NCI-H187 treated with DMSO at 0.1 percent for 48 hours (cell line): ENCODE results near the gene SLC6A9.

ENCODE experiments used
- DNase-seq: peaks from one replicate; lab custom pipeline; 2025; lab: John Stamatoyannopoulos, UW

SLC6A9 gene

DNA sequence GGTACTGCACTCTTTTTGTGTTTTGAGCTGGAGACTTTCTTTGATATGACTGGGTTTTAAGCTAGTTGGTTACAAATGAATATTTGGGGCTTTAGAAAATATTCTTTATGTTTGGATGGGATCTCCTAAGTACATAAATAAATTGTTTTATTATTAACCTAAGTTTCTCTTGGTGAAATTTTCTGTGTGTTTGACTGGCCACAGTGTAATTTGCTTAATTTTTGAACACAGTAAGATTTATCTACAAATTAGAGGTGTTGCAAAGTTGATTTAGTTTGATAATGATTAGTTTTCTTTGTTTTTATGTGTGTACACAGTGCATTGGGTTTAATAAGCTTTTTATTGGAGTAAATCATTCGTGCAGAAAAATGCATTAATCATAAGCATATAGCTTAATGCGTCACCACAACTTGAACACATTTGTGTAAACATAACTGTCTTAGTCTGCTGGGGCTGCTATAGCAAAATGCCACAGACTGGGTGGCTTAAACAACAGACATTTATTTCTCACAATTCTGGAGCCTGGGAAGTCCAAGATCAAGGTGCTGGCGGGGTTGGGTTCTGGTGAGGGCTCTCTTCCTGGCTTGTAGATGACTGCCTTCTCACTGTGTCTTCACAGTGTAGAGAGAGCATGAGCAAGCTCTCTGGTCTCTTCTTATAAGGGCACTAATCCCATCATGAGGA is 17.4 kb upstream of the SLC6A9 start:
- DNase-seq = no peak

DNA sequence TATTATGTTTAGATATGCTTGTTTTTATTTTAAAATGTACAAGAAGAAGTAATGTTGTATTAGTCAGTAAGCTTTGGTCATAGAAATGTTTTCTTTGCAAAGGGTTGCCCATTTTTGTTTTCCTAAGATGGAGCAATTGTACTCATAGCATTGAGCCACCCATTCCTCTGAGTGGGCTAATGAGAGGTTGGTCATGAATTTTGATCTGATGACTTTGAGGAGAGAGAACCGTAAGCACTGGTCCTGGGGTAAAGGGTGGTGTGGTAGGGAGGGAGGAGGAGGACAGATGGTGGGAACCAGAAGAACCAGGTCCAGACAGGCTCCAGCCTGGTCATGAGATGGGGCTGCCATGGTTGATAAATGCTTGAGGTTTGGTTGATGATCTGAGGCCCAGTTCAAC is 15.9 kb upstream of the SLC6A9 start:
- DNase-seq = no peak

DNA sequence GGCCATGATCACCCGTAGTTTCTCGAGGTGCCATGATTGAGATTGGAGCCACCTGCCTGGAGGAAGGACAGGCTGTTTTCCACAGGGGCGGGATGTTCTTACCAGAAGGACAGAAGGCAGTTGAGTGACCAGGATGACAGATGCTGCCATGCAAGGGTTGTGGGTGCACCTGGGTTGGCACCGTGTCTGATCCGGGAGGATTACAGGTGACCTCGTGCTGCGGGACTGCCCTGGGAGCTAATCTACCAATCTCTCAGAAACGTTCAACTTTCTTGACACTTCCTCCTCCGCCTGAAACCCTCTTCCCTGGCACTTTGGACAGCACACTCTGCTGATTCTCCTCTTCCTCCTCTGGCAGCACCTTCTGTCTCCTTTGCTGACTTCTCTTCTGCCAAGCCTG is 13.8 kb upstream of the SLC6A9 start:
- DNase-seq = no peak

DNA sequence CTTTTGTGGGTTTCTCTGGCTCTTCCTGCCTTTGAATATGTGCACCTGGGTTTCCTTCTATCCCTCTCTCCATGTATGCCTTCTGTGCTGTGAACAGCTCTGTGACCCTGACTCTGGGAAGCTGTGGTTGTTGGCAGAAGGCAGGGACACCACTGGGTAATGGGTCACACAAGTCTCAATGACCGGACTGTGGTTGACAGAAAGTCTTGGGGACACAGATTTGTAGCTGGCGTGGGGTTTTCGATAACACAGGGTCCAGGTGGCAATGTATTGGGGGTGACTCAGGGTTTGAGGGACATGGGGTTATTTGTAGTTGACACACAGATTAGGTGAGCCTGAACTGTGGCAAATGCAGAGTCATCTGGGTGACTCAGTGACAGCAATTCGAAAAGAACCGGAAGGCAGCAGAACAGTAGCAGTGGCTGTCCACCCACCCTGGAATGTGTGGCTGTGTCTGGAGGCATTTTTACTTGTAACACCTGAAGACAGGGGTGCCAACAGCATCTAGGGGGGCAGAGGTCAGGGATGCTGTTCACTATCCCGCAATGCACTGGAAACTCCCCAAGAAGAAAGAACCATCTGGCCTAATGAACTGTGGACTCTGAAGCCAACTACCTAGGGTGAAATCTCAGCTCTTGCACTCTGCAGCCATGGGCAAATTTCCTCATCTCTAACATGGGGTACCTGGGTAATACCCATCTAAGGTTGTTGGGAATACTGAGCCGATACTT is 13.0 kb upstream of the SLC6A9 start:
- DNase-seq = no peak

DNA sequence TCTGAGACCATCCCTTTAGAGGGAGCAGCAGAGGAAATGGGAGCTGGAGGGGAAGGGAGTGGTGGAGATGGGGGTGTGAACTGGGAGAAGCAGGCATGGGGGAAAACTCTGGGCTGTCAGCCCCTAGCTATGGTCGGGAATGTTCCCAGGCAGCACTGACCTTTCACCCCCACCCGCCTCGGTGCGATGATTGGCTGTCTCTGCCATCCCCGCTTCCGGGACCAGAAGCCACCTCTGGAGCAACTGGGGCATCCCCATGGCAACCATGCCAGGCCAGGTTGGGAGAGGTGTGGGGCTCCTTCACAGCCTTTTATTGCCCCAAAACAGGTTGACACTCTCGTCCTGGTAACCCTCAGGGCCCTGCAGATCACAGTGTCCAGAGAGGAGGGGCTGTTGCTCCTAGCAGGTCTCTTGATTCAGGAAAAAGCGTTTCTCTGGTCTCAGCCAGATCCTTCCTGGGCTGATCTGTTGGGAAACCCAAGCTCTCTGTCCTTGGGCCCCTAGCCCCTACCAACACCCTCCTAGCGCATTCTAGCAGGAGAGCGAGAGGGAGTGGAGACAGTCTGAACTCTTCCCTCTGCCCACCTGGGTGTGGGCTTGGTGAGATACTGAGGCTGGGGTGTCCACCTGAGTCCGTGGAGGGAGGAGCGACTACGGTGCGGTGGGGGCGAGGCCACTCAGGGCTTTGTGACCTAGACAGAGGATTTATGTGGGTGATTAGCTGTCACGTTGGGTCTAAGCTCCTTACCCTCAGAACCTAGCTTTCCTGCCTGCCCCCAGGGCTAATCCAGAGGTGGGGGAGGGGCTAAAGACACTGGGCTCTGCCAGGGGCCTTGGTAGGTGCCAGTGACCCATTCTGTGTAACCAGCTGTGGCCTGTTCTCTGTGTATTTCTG is 12.2 kb upstream of the SLC6A9 start:
- no peak for DNase-seq

DNA sequence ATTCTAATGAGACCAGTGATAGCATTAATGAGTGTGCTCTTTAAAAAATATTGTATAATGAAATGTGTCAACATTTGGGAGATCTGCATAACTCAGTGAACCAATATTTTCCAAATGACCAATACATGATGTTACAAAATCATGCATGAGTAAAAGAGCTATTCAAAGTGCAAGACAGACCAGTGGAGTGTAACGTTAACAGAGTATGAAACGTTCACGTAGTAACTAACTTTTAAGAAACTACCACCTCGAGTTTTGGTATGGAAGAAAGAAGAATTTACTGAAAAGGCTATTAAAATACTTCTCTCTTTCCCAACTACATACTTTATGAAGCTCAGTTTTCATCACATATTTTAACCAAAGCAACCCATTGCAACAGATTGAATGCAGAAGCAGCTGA is 9.6 kb upstream of the SLC6A9 start:
- DNase-seq = no peak

DNA sequence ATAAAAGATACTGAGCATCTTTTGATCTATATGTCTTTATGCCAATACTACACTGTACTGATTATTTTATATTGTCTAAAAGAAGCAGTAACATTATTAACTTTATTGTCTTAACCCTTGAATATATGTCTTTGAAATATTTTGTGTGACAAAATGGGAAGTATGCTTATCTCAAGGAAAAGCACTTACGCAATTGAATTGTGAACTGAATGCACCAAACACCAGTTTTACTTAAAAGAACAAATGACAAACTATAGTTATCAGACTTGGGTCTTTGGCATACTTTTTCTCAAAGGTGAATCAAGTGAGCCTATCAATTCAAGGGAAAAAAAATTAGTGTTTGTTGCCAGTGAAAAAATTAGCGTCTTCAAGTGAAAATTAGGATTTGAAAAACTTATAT is 9.2 kb upstream of the SLC6A9 start:
- no peak for DNase-seq

DNA sequence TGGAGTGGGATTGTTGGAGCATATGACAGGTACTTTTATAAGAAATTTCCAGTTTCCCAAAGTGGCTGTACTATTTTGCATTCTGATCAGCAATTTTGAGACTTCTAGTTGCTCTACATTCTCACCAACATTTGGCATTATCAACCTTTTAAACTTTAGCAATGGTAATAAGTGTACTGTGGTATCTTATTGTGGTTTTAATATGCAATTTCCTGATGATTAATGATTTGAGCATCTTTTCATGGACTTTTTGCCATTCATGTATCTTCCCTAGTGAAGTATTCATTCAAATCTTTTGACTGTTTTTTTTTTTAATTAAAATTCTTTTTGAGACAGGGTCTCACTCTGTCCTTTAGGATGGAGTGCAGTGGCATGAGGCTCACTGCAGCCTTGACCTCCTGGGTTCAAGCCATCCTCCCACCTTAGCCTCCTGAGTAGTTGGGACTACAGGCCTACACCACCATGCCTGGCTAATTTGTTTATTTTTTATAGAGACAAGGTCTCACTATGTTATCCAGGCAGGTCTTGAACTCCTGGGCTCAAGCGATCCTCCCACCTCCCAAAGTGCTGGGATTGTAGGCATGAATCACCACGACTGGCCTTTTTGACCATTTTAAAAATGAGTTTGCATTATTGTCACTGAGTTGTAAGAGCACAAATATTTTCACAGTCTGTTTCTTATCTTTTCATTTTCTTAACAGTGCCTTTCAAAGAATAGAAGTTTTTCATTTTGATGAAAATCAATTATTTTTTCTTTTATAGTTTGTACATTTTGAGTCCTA is 7.8 kb upstream of the SLC6A9 start:
- no peak for DNase-seq

DNA sequence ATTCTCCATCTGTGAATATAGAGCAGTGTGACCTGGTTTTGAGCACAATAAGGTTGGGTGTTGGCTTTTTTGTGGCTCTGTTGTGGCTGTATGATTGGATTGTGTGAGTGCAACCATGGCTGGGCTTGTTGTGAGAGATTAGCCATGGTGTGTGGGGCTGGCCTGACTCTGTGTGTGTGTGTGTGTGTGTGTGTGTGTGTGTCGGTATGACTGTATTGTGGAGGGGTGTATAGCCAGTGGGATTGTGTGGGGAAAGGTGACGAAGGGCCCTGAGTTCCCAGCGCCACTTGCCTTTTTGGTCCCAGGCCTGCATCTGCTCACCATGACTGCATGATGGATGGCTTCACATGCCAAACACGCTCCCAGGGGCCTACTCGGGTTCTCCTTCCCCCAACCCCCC is 5.9 kb upstream of the SLC6A9 start:
- DNase-seq = no peak

DNA sequence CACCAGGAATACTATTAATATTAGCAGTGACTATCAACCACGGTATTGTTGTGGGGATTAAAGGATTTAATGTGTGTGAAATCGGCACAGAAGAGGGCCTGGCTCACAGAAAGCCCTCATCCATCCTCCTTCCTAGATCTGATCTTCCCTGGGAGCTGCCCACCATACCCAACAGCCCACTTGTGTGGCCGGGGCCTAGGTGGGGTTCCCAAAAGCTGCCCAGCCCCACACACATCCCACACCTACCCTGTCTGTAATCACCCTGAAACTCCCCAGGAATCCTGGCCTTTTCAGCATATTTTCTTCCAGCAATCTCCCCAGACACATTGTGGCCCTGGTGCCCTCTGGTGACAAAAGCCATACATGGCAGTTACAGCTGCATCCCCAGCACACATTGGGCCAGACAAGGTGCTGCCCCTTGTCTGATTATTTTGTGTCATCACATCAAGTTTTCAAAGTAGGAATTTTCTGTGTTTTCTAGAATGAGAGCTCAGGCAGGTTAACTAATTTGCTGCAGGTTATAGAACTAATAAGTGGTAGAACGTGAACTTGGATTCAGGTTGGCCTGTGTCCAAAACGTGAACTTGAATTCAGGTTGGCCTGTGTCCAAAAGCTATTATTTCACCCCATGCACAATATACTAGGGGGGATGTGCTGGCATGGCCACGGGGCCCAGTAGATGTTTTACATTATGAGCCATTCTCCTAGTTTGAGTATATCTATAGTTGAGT is 5.3 kb upstream of the SLC6A9 start:
- DNase-seq = peak; percentile 14

DNA sequence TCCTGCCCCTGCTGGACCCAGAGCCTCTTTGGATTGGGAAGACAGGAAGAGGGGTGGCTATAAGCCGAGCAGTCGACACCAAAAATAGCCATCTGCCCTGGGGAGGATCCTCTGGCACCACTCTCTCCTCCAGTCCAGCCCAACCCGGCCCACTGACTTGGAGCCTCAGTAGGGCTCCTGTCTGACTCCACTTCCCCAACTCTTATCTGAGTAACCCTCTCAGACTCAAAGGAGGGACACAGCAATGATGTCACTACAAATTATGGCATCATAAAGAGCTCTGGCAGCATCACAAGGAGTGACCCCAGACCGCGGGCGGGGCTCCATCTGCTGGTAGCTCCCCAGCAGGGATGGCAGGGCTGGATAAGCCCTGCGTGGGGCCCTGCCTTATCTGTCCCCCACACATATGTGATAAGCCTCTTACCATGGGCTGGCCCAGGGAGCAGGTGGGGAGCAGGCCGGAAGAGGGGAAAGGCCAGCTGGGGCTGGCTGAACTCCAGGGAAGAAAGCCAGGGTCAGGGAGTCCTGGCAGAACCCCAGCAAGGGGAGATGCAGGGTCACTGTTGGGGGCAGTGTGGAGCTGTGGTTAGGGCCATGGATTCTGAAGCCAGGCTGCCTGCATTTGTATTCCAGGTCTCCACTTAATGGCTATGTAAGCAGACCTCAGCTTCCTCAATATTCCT is 4.6 kb upstream of the SLC6A9 start:
- no peak for DNase-seq

DNA sequence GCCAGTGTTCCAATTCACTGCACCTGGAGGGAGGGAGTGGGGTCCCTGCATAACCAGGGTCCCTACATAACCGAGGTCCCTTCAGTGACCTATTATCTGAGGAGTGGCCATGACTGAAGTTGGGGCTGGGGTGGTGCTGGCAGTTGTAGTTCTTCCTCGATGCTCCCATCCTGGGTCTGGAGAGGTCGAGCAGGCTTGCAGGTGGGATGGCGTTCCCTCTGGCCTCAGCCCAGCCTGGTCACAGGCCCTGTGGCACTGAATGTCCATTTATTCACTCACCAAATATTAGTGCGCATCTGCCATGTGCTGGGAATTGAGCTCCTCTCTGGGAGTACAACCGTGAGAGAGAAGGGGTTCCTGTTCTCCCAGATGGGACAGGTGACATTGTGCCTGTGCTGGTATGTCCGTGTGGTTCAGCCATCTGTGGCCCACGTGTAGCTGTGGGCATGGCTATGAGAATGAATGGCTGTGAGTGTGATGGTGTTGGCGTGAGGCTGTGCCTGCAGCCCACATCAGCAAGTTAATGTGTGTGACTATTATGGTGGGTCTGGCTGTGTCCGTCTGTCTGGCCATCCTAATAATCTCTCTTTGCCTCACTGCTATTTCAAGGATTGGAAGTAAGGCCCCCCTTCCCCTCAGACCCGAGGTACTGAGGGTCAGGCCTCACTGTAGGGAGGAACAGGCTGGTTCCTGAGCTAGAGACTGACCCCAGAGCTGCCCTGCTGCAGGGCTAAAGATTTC is 3.9 kb upstream of the SLC6A9 start:
- no peak for DNase-seq

DNA sequence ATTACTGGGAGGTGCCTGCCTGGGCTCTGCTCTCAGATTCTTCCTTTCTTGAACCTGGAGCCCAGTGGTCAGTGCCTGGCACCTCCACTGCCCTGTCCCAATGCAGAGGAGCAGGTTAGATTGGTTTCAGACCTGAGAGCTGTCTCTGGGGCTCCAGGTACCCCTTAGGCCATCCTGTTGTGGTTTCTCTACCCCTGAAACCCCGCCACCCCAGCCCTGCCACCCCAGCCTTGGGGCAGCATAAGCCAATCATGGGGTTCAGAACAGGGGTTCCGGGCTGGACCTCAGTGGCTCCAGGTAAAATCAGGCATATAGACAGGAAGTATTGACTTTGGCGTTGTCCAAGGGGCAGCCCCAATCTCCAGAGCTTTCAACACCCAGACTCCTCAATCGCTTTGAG is 3.2 kb upstream of the SLC6A9 start:
- no peak for DNase-seq

DNA sequence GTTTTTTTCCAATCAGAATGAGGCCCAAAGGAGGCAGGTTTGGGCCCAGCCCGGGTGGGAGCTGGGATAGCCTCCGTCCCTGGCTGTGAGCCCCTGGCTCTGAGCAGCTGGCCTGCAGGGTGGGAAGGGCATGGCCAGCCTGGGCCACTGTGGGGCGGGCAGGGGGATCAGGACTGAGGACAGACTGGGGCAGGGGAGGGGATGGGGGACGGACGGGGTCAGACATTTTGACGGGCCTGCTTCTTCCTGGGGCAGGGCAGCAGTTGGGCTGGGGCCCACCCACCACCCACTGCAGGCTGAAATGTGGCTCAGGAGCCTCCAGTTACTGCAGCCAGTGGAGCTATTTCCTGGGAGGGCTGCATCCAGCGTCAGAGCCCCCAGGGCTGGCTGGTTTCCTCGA is 2.5 kb upstream of the SLC6A9 start:
- DNase-seq = no peak

DNA sequence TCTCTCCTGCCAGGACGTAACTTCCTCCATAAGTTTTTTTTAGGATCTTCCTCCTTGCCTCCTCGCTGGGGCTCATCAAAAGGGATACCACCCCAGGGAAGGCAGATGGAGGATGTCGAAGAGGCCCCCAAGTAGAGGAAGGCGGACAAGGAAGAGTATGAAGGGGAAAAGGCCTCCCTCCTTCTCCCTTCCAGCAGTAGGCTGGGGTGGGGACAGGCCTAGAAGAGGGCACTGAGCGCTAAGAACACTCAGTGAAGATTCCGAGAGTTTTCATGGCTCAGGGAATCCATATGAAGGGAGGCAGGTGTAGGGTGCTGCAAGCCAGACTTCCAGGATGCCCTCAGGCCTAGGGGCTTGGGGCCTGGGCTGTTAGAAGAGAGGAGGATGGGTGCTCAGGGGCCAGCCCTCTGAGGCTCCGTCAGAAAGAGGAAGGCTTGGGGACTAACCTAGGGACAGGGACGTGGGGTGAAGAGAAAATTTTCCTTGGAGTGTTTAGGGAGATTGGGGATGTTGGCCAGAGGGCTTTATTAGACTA is 1.8 kb upstream of the SLC6A9 start:
- DNase-seq = no peak

DNA sequence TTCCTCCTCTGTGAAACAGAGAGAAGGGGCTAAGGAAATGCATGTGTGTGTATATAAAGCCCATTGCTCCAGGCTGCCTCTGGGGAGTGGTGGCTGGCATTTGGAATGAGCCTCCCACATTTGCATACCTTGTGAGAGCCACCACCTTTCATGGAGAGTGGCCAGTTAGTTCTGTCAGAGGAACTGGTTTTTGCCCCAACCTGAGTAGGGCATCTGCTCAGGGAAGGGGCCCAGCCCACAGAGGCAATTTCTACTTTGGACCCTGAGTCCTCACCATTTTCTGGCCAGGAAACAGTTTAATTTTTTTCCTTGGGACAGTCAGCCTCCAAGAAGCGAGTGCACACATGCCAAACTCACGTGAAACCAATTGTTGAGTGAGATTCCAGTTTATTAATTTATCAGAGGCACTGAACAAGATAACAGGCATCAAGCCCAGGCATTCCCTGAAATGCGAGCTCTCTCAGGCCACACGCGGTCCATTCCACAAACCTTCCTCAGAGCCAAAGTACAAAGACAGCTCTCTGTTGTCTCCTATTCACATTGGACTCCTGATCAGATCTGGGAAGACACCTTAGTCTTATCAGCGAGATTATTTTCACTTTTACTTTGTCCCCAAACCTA is 1.0 kb upstream of the SLC6A9 start:
- DNase-seq = no peak

DNA sequence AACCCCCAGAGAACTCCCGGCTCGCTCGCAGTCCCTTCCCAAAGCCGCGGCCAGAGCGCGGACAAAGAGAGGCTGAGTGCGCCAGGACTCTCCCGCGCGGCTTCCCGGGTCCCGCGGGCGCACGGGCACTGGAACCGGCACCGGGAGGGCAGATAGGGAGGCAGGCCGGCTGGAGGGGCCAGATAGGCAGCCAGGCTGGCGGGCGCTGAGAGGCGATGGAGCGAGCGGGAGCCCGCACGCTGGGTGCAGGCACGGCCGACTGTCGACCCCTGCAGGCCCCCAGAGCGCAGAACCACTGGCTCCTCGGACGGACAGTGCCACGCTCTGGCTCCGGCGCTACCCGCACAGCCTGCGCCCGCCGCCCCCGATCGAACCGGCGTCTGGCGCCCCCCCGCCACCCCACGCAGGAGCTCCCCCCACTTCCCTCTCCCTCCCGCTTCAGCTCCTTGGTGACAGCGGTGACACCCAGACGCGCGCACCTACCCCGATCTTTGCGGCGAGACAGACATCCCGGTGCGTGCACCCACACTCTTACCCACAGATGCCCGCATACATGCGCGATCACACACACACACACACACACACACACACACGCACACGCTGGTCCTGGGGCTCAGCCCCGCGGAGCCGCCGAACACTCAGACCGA is 534 bp downstream of the SLC6A9 start:
- DNase-seq = no peak

DNA sequence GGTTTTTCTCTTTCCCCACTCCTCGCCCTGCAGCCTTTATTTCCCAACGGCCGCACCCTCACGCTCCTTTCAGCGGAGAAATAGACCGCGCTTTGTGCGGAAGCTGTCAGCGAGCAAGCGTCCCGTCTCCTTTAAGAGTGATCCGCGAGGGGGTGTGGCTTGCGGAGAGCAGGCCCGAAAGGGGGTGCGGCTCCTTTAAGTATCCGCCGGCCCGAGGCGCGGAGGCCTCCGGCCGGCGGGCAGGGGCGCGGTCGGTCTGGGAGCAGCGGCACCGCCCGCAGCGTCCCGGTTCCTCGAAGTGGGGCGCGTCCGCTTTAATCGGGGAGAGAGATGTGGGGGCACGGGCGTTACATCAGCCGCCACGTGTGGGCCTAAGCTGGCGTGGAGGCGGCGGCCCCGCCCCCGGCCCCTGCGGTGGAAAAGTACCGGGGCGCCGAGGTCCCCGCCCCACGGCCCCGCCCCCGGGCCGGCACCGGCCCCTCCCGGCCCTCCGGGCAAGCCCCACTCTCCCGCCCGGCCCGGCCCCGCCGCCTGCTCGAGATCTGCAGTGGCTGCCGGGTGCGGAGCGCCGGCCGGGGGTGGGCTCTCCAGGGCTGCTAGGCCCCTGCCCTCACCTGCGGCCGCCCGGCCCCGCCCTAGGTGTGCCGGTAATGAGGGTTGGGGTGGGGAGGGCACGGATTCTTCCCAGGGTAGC is 1.2 kb downstream of the SLC6A9 start:
- DNase-seq = no peak
